ENCODE measurements around the gene BYSL.
"Not testable (repeated sequence)": the region's sequence is repeated elsewhere in the genome, so short reads cannot be mapped to it uniquely, and the experiment has no call there.

BYSL gene

GRCh38 chr6:41941280-41942066 is 20.2 kb downstream of the BYSL start, which contains the start of gene CCND3:
TSS of gene CCND3 (minus strand) at chr6:41941808. CDS start at chr6:41941649, 159 bp downstream.
- Histone ChIP-seq H4K5ac (ENCODE audit: low read length) (no peak within 1 kb of the TSS), H3K56ac (ENCODE audit: low read length) (peak within 1 kb of the TSS; percentile 91), H3K4ac (ENCODE audit: low read depth, low read length) (no peak within 1 kb of the TSS), H3K27me3 (ENCODE audit: insufficient read depth, low read length, poor library complexity) (no peaks in the 10 kb centered on the region), H2AK5ac (ENCODE audit: low read length) (no peak within 1 kb of the TSS), H3K36me3 (ENCODE audit: control insufficient read depth, insufficient read depth, low read length) (no peaks in the 10 kb centered on the region), H3K4me3 (ENCODE audit: low read length) (peak within 1 kb of the TSS; percentile 86), H3K4me2 (ENCODE audit: low read length) (peak within 1 kb of the TSS; percentile 70), H2BK120ac (ENCODE audit: low read depth, low read length) (no peak within 1 kb of the TSS), H3K18ac (ENCODE audit: low read length) (peak within 1 kb of the TSS; percentile 2), H3K79me1 (ENCODE audit: low read length) (peaks cover 6% of the 10 kb centered on the region), H3K27ac (ENCODE audit: low read depth, low read length) (peak within 1 kb of the TSS; percentile 53), H3K79me2 (ENCODE audit: control insufficient read depth, insufficient read depth, low read length) (no peaks in the 10 kb centered on the region), H3K4me1 (ENCODE audit: control insufficient read depth, low read depth, low read length) (peaks cover 18% of the 10 kb centered on the region), H2BK15ac (replicated peaks; ENCODE audit: low read depth) (no peak within 1 kb of the TSS), H3K23ac (ENCODE audit: low read length) (no peak within 1 kb of the TSS), H4K8ac (ENCODE audit: low read depth, low read length) (no peak within 1 kb of the TSS), H2BK5ac (ENCODE audit: low read length) (no peak within 1 kb of the TSS), H3K9ac (ENCODE audit: low read length) (peak within 1 kb of the TSS; percentile 84)
- peak; percentile 86 for DNase-seq
- no CpG with 5 or more reads among the region's 87 CpGs for WGBS (ENCODE audit: extremely low coverage, insufficient coverage, low lambda C conversion rate)

GRCh38 chr6:41942067-41942851 is 21.0 kb downstream of the BYSL start:
- DNase-seq, result no peak
- peak overlapping the region; percentile 27 for H3K9ac ChIP-seq (ENCODE audit: low read length)
- WGBS (ENCODE audit: extremely low coverage, insufficient coverage, low lambda C conversion rate), result no CpG with 5 or more reads among the region's 20 CpGs
- no peak overlapping the region for H4K8ac ChIP-seq (ENCODE audit: low read depth, low read length)
- H3K27me3 ChIP-seq (ENCODE audit: insufficient read depth, low read length, poor library complexity), result no peaks in the 10 kb centered on the region
- no peak overlapping the region for H3K23ac ChIP-seq (ENCODE audit: low read length)
- no peak overlapping the region for H3K18ac ChIP-seq (ENCODE audit: low read length)
- no peaks in the 10 kb centered on the region for H3K79me2 ChIP-seq (ENCODE audit: control insufficient read depth, insufficient read depth, low read length)
- H3K27ac ChIP-seq (ENCODE audit: low read depth, low read length), result no peak overlapping the region
- peak overlapping the region; percentile 65 for H3K4me2 ChIP-seq (ENCODE audit: low read length)
- no peak overlapping the region for H3K4ac ChIP-seq (ENCODE audit: low read depth, low read length)
- H3K4me3 ChIP-seq (ENCODE audit: low read length), result peak overlapping the region; percentile 25
- H4K5ac ChIP-seq (ENCODE audit: low read length), result no peak overlapping the region
- peaks cover 4% of the 10 kb centered on the region for H3K79me1 ChIP-seq (ENCODE audit: low read length)
- H2AK5ac ChIP-seq (ENCODE audit: low read length), result no peak overlapping the region
- no peak overlapping the region for H2BK5ac ChIP-seq (ENCODE audit: low read length)
- H3K4me1 ChIP-seq (ENCODE audit: control insufficient read depth, low read depth, low read length), result peaks cover 18% of the 10 kb centered on the region
- H3K36me3 ChIP-seq (ENCODE audit: control insufficient read depth, insufficient read depth, low read length), result no peaks in the 10 kb centered on the region
- peak overlapping the region; percentile 68 for H3K56ac ChIP-seq (ENCODE audit: low read length)
- H2BK120ac ChIP-seq (ENCODE audit: low read depth, low read length), result no peak overlapping the region
- no peak overlapping the region for H2BK15ac ChIP-seq (replicated peaks; ENCODE audit: low read depth)

DNA sequence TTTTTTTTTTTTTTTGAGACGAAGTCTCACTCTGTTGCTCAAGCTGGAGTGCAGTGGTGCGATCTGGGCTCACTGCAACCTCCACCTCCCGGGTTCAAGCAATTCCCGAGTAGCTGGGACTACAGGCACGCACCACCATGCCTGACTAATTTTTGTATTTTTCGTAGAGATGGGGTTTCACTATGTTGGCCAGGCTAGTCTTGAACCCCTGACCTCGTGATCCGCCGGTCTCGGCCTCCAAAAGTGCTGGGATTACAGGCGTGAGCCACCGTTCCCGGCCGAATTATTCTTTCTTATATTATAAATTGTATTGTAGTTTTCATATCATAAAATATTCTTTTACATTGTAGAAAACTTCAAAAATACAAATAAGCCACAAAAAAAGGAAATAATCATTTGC is 21.6 kb downstream of the BYSL start:
- not testable (repeated sequence) for H2BK15ac ChIP-seq (replicated peaks; ENCODE audit: low read depth); H3K79me2 ChIP-seq (ENCODE audit: control insufficient read depth, insufficient read depth, low read length); H4K8ac ChIP-seq (ENCODE audit: low read depth, low read length); H3K79me1 ChIP-seq (ENCODE audit: low read length); H3K4me2 ChIP-seq (ENCODE audit: low read length); H4K5ac ChIP-seq (ENCODE audit: low read length); H3K36me3 ChIP-seq (ENCODE audit: control insufficient read depth, insufficient read depth, low read length); H3K56ac ChIP-seq (ENCODE audit: low read length); H3K9ac ChIP-seq (ENCODE audit: low read length); H3K23ac ChIP-seq (ENCODE audit: low read length); H3K4me3 ChIP-seq (ENCODE audit: low read length); H3K4ac ChIP-seq (ENCODE audit: low read depth, low read length); H2AK5ac ChIP-seq (ENCODE audit: low read length); H2BK5ac ChIP-seq (ENCODE audit: low read length); H3K27me3 ChIP-seq (ENCODE audit: insufficient read depth, low read length, poor library complexity); H3K27ac ChIP-seq (ENCODE audit: low read depth, low read length); H3K18ac ChIP-seq (ENCODE audit: low read length); DNase-seq; H2BK120ac ChIP-seq (ENCODE audit: low read depth, low read length)
- H3K4me1 ChIP-seq (ENCODE audit: control insufficient read depth, low read depth, low read length), result peaks cover 18% of the 10 kb centered on the region
- WGBS (ENCODE audit: extremely low coverage, insufficient coverage, low lambda C conversion rate), result no CpG with 5 or more reads among the region's 14 CpGs

DNA sequence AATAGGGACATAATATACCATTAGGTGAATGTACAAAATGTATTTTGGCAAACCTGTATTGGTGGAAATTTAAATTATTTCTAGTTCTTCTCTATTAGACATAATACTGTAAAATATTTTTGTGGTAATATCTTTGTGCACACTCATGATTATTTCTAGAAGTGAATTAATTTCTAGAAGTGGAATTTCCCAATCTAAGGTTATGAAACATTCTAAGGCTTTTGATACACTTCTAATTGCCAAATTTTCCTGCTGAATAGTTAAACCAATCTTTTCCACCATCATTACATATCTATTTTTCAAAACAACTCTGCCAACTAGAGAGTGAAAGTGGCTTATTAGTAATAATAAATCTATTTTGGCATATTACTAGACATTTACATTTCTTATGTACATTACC is 22.2 kb downstream of the BYSL start:
- H3K36me3 ChIP-seq (ENCODE audit: control insufficient read depth, insufficient read depth, low read length), result no peaks in the 10 kb centered on the region
- no peak overlapping the region for H4K8ac ChIP-seq (ENCODE audit: low read depth, low read length)

GRCh38 chr6:41947581-41948220 is 26.4 kb downstream of the BYSL start:
- no peak for DNase-seq
- Histone ChIP-seq H2BK15ac (replicated peaks; ENCODE audit: low read depth) (no peak overlapping the region), H2BK120ac (ENCODE audit: low read depth, low read length) (no peak overlapping the region), H3K4me1 (ENCODE audit: control insufficient read depth, low read depth, low read length) (no peaks in the 10 kb centered on the region), H4K5ac (ENCODE audit: low read length) (no peak overlapping the region), H2BK5ac (ENCODE audit: low read length) (no peak overlapping the region), H3K9ac (ENCODE audit: low read length) (no peak overlapping the region), H4K8ac (ENCODE audit: low read depth, low read length) (no peak overlapping the region), H3K79me2 (ENCODE audit: control insufficient read depth, insufficient read depth, low read length) (no peaks in the 10 kb centered on the region), H3K4me3 (ENCODE audit: low read length) (no peak overlapping the region), H3K18ac (ENCODE audit: low read length) (no peak overlapping the region), H2AK5ac (ENCODE audit: low read length) (no peak overlapping the region), H3K27ac (ENCODE audit: low read depth, low read length) (no peak overlapping the region), H3K56ac (ENCODE audit: low read length) (no peak overlapping the region), H3K23ac (ENCODE audit: low read length) (no peak overlapping the region), H3K36me3 (ENCODE audit: control insufficient read depth, insufficient read depth, low read length) (no peaks in the 10 kb centered on the region), H3K79me1 (ENCODE audit: low read length) (no peaks in the 10 kb centered on the region), H3K27me3 (ENCODE audit: insufficient read depth, low read length, poor library complexity) (no peaks in the 10 kb centered on the region), H3K4me2 (ENCODE audit: low read length) (no peak overlapping the region), H3K4ac (ENCODE audit: low read depth, low read length) (no peak overlapping the region)
- WGBS (ENCODE audit: extremely low coverage, insufficient coverage, low lambda C conversion rate), result 100% methylated on average over 5 of the region's 10 CpGs

More for the DNA sequence above, 22.2 kb downstream of the BYSL start:
- Histone ChIP-seq H3K27ac (ENCODE audit: low read depth, low read length) (no peak overlapping the region), H3K4ac (ENCODE audit: low read depth, low read length) (no peak overlapping the region), H3K4me2 (ENCODE audit: low read length) (no peak overlapping the region), H3K4me1 (ENCODE audit: control insufficient read depth, low read depth, low read length) (peaks cover 15% of the 10 kb centered on the region), H3K9ac (ENCODE audit: low read length) (no peak overlapping the region), H2BK15ac (replicated peaks; ENCODE audit: low read depth) (no peak overlapping the region), H3K18ac (ENCODE audit: low read length) (no peak overlapping the region), H2BK120ac (ENCODE audit: low read depth, low read length) (no peak overlapping the region), H2BK5ac (ENCODE audit: low read length) (no peak overlapping the region), H3K56ac (ENCODE audit: low read length) (no peak overlapping the region), H3K79me1 (ENCODE audit: low read length) (no peaks in the 10 kb centered on the region), H3K4me3 (ENCODE audit: low read length) (no peak overlapping the region), H3K79me2 (ENCODE audit: control insufficient read depth, insufficient read depth, low read length) (no peaks in the 10 kb centered on the region), H3K27me3 (ENCODE audit: insufficient read depth, low read length, poor library complexity) (no peaks in the 10 kb centered on the region), H3K23ac (ENCODE audit: low read length) (no peak overlapping the region), H2AK5ac (ENCODE audit: low read length) (no peak overlapping the region), H4K5ac (ENCODE audit: low read length) (no peak overlapping the region)
- no peak for DNase-seq
